Measurements from ENCODE around the gene KLHL5.
"Not testable (repeated sequence)": the region's sequence is repeated elsewhere in the genome, so short reads cannot be mapped to it uniquely, and the experiment has no call there.

The KLHL5 gene, protein sequence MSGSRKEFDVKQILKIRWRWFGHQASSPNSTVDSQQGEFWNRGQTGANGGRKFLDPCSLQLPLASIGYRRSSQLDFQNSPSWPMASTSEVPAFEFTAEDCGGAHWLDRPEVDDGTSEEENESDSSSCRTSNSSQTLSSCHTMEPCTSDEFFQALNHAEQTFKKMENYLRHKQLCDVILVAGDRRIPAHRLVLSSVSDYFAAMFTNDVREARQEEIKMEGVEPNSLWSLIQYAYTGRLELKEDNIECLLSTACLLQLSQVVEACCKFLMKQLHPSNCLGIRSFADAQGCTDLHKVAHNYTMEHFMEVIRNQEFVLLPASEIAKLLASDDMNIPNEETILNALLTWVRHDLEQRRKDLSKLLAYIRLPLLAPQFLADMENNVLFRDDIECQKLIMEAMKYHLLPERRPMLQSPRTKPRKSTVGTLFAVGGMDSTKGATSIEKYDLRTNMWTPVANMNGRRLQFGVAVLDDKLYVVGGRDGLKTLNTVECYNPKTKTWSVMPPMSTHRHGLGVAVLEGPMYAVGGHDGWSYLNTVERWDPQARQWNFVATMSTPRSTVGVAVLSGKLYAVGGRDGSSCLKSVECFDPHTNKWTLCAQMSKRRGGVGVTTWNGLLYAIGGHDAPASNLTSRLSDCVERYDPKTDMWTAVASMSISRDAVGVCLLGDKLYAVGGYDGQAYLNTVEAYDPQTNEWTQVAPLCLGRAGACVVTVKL

DNA sequence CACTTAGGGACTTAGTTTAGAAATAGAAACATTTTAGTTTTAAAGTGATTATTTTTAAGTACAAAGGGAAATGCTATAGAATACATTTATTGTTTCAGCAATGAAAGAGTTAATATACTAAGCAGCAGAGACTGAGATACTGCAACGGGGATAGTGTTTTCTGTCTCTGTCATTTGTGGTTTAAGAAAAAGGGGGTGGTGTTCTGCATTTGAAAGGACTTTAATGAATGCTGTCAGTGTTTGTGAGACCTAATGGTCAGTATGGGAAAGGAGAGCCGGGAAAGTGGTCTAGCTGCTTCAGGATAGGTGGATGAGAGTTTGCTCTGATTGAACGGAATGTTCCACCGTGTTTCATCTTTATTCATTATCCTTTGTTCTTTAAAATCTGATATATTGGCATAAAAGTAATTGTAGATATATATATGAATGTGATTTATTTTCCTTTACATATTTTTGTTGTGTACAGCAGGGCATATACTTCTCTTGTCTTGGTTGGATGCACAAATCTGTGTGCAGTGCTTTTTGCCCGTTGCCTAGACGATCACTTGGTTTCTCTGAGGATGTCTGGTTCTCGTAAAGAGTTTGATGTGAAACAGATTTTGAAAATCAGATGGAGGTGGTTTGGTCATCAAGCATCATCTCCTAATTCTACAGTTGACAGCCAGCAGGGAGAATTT is at the start of gene KLHL5:
TSS of gene KLHL5 (plus strand) at position 139 of the 676 bp plus-strand sequence. CDS start at position 560, 421 bp downstream.
- DNase-seq: no peak

DNA sequence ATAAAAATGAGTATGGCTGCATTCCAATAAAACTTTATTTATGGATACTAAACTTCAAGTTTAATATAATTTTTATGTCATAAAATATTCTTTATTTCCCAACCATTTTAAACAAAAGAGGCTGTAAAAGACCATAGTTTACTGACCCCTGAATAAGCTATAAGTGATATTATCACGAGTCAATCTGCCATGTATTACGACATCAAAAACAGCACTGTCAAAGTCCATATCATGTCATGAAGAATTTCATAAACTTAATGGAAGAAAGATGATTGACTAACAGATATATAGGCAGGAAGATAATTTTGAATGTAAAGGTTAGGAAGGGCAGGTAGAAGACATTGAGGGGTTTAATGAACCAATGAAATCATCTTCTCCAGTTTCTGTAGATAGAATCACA is 48.0 kb upstream of the KLHL5 start:
- no peak for DNase-seq

DNA sequence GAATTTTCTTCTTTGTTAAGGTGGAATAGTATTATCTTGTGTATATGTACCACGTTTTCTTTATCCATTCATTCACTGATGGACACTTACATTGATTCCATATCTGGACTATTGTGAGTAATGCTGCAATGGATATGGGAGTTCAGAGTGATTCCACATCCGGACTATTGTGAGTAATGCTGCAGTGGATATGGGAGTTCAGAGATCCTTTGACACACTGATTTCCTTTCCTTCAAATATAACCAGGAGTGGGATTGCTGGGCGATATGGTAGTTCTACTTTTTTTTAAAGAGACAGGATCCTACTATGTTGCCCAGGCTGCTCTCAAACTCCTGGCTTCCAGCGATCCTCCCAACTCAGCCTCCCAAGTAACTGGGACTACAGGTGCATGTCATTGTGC is 41.9 kb upstream of the KLHL5 start:
- DNase-seq: no peak

DNA sequence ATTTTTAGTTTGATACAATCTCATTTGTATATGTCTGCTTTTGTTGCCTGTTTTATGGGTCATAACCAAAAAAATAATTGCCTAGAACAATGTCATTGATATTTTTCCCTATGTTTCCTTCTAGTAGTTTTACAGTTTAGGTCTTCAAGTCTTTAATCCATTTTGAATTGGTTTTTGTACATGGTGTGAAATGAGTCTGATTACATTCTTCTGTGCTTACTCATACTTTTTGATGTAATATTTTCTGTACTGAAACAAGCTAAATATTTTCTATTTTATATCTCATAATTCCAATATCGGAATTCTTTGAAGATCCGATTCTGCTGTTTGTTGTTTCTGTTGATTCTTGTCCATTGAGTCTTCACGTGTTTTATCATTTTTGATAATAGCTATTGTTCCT is 40.4 kb upstream of the KLHL5 start:
- DNase-seq: no peak

DNA sequence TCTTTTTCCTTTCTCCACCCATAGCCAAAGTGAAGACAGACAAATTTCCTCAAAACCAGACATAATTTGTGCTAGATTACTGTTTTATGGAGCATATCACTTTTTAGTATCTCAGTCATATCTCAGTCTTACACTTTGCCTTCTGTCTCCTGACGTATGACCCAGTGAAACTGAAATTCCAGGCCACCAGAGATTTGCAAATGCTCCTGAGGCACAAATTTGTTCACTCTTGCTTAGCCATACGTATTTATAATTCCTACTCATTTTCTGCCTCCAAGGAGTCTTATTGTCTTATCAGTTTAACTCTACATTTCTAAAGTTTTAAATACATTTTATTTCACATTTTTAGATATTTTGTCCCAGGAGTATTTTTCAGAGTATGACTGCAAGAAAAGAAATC is 39.8 kb upstream of the KLHL5 start:
- no peak for DNase-seq

DNA sequence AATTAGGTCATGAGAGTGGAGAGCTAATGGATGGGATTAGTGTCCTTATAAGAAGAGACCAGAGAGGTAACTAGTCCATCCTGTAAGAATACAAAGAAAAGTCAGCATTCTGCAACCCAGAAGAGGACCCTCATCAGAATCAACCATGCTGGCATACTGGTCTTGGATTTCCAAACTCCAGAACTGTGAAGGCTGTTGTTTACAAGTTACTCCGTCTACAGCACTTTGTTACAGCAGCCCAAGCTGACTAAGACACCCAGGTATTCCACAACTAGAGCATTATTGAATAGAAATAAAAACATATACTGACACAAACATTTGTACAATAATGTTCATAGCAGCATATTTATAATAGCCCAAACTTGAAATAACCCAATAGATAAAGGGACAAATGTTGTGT is 39.0 kb upstream of the KLHL5 start:
- DNase-seq: no peak

DNA sequence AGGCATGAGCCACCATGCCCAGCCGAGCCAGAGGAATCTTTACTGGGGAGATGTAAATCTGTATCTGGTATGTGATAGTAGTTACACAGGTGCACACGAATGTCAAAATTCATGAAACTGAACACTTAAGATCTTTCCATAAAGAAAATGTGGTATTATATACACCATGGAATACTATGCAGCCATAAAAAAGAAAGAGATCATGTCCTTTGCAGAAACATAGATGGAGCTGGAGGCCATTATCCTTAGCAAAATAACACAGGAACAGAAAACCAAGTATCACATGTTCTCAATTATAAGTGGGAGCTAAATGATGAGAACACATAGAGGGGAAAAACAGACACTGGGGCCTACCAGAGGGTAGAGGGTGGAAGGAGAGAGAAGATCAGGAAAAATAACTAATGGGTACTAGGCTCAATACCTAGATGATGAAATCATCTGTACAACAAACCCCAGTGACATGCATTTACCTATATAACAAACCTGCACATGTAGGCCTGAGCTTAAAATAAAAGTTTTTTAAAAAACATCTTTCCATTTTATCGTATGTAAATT is 37.6 kb upstream of the KLHL5 start:
- DNase-seq: no peak

DNA sequence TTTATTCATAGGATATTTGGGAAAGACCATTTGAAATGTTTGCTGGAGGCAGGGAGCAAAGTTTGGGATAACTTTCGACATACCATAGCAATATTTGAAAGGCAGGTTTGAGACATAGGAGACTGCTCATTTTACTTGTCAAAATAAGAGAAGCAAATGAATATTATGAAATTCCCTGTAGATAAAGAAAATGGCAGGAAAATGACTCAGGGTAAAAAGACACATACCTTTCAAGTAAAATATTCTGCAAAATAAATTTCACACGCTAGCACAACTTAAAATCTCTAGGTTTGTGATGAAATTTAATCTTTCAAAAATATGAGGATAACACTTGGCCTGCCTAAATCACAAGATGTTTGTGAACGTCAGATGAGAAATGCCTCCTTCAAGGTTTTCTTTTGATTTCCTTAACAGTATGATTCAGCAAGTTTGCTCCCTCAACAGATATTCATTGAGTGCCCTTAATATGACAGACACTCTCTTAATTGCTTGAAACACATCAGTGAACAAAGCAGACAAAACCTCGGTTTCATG is 36.4 kb upstream of the KLHL5 start:
- DNase-seq: peak; percentile 73

DNA sequence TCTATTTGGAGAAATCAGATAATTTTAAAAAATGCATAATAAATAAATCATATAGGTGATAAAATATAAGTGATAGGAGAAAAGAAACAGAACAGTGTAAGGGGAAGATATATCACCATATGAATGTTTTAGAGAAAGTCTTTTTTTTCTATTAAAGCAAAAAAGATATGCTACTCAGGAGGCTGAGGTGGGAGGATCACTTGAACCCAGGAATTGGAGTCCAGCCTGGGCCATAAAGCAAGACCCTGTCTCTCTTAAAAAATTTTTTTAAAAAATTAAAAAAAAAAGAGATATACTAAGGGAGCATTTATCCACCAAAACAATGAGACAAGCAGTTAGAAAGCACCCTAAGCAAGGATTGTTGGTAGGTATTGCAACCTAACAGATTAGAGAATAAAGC is 35.9 kb upstream of the KLHL5 start:
- DNase-seq: no peak

DNA sequence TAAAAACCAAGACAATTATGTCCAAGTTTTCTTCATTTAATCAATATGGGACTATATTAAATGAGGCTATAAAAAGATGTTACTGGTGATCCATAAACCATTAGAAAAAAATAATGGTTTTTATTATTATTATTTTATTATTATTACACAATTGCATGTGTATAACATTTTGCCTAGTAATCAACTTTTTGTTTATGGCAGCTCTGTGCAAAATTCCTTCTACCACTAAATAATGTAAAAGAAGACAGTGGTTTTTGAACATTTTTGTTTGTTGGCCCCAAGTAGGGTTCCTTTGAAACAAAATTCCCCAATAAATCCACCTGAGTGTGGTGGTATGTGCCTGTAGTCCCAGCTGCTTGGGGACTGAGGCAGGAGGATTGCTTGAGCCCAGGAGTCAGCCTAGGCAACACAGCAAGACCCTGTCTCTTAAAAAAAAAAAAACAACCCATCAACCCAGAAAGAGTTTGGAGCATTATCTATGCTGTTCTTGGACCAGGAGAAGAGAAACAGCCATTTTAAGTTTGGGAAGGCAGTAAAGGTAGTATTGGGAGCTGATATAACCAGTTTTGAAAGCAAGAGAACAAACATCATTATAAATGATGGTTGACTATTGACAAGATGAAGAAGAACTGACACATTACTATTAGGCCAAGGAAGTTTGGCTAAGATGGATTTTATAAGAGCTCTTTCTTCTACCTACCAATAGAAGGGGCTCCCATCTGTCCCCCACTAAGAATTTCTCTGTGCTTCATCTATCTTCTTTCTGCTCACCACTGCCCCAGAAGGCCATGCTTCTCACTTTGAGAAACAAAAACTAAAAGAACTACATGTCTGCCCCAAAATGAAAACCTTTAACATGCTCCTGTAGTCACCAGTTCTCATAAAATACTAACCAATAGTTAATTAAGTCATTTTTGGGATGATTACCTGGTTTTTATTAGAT is 32.0 kb upstream of the KLHL5 start:
- DNase-seq: peak; percentile 51

DNA sequence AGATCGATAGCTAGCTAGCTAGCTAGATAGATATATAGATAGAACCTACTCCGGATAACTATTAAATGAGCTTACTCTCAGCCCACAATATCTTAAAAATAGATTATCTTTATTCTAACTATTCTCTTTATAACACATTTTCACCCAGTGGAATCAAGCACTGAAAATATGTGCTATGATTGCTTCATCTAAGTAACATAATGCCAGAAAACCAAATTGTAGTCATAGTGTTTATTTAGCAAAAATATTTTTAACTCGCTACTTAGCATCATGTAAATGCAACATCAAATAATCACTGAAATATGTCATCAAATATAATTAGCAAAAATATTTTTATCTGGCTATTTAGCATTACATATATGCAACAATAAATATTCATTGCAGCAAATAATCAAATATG is 31.3 kb upstream of the KLHL5 start:
- no peak for DNase-seq

DNA sequence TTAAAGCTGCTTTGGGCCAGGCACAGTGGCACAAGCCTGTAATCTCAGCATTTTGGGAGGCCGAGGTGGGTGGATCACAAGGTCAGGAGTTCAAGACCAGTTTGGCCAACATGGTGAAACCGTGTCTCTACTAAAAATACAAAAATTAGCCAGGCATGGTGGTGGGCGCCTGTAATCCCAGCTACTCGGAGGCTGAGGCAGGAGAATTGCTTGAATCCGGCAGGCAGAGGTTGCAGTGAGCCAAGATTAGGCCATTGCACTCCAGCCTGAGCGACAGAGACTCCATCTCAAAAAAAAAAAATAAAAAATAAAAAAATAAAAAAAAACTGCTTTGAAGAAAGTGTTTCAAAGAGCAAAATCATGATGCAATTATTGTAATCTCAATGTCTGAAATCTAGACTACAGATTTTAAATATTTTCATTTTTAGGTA is 30.4 kb upstream of the KLHL5 start:
- not testable (repeated sequence) for DNase-seq

DNA sequence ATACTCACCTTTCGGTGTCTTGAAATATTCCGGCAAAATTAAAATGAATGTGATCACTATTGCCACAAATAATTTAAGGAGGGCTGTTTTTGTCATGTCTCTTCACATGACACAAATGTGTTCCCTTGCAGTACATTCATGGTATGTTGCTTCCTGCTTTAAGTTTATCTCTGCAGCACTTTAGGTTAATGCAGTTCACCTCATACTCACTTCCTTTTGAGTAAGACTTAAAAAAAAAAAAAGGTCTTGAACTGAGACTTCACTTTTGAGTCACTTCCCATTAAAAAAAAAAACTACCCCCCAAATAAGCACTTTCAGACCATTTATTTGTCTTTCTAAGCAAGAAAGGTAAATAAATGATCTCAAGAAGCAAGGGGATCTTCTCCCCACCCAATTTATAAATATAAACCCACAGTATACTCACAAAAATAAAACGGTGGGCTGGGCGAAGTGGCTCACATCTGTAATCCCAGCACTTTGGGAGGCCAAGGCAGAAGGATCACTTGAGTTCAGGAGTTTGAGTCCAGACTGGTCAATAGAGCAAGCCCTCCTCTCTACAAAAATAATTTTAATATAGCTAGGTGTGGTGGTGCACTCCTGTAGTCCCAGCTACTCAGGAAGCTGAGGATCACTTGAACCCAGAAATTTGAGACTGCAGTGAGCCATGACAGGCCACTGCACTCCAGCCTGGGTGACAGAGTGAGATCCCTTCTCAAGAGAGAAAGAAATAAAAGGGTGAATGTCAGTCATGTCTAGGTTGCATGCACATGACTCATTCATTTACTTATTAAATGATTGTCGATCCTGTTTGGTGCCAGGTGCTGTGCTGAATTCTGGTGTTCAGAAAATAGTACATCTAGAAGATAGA is 29.6 kb upstream of the KLHL5 start, which contains the start of gene TMEM156:
TSS of gene TMEM156 (minus strand) at position 192 of the 868 bp plus-strand sequence. CDS start at position 96, 96 bp downstream.
- peak; percentile 79 for DNase-seq

DNA sequence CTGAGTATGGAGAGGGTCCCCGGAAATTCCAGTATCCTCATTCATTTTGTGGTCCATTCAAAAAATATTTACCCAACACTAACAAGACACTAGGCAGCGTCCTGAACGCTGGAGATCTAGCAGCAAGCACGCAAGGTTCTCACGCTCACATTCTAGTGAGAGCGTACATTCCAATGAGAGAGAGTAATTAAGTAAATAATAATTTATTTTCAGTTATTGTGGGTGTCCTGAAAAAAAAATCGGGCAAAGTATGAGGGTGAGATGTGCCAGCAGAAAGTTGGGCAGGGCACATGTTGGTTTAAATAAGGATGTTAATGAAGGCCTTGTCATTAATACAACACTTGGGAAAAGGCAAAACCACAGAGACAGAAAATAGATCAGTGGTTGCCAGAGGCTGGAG is 25.9 kb upstream of the KLHL5 start:
- DNase-seq: no peak

DNA sequence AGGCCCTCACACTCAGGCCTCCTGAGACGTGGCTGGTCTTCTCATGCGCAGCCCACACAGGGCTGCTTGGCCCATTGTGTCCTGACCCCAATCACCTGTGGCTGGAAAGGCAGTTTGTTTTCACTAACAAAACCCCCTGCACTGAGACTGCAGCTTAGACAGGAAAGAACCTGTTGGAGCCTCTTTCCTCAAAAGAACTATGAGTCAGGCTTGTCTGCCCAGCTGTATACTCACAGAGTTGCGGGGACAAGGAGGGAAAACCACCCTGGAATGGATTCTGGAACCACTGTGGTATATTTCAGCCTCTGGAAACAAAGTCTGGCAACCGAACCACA is 24.6 kb upstream of the KLHL5 start:
- DNase-seq: no peak

DNA sequence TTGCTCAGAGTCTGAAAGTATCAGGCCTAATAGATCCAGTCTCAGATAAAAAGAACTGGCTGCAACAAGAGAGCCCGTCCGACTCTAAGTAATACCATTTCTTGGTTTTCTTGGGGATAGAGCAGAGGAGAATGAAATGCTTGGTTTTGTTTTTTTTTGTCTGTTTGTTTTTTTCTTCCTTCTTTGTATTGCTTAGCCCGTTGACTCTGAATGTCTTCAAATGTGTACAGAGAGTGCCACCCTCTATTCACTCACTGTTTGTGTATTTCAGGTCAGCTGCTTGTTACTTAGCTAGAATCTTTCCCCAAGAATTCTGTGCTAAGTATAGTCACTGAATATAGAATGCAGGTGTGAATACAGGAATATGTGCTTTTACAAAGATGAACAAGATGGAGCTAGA is 24.1 kb upstream of the KLHL5 start:
- DNase-seq: no peak

DNA sequence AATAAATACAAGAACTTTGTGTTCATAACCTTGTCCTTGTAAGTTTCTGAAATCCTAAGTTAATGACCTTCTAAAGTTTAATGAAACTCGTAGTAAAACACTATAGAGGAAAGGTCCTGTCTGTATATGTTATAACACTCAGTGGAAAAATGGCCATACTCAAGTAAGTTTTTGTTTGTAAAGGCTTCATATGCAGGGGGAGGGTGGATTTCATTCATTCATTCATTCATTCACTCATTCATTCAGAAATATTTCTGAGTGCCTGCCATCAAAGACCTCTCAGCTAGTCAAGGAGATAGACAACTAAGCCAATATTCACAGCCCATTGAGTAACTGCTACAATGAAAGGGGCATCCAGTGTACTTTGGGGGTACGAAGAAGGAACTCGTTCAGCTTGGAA is 22.9 kb upstream of the KLHL5 start:
- DNase-seq: no peak

DNA sequence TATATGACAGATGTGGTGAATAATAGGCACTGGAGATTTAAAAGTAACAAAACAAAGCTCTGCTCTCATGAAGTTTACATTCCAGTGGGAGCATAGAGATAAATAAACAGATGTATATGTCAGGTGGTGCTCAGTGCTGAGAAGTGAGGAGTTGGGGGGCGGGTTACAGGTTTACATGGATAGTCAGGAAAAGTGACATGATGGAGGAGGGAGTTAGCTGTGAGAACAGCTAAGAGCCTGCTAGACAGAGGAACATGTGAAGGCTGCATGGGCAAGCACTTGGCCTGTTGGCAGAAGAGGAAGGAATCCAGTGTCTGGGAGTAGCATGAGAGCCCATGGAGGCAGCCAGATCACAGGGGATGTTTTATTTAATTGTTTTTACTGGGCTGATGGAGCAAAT is 19.7 kb upstream of the KLHL5 start:
- no peak for DNase-seq

DNA sequence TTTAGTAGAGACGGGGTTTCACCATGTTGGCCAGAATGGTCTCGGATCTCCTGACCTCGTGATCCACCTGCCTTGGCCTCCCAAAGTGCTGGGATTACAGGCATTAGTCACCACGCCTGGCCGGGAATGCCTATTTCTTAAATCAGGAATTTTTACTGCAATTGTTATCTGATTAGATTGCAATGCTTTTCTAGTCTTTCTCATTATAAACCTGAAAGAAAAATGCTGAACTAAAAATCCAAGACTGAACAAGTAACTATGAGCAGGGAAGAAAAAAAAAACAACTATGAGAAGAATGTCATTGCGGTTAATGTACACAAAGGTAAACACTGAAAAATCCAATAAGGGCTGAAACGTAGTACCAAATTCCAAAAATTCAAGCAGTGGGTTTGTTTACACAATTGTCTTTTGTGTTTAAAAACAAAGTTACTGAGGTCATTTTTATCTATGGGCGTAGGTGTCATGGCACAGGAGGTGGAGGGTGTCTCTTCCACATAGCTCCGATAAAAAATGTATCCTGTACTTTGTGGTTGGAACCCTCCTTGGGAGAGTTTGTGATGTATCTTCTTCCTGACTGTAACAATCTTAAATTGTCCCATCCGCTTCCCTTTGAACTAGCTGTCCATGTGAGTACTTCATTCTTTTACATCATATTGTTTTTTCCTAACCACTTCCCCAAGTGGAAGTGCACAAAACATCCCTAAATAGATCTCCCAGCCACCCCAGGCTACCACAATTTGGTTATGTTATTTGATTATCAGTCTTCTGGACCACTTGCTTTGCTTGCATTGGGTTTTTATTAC is 18.8 kb upstream of the KLHL5 start:
- no peak for DNase-seq

DNA sequence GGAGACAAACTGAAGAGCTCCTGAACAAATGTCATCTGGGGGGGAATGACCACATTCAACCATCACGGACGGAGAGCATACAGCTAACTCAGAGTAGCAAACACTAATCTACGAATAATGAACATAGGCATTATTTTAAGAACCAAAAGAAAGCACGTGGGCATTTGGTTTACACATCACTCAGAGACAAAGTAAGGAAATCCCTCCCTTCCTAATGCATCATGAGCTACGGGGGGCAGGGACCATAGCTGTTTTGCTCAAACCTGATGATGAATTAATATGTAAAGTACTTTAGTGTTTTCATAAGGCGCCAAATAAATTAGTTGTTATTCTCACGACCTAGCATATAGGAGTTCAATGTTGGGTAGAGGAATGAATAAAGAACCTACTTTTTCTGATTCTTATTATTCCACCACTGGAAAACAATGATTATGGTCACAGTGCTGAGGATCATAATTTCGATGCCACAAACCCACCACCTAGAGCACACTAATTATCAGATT is 18.1 kb upstream of the KLHL5 start:
- no peak for DNase-seq
